ENCODE results near the gene TRIM52.

DNA sequence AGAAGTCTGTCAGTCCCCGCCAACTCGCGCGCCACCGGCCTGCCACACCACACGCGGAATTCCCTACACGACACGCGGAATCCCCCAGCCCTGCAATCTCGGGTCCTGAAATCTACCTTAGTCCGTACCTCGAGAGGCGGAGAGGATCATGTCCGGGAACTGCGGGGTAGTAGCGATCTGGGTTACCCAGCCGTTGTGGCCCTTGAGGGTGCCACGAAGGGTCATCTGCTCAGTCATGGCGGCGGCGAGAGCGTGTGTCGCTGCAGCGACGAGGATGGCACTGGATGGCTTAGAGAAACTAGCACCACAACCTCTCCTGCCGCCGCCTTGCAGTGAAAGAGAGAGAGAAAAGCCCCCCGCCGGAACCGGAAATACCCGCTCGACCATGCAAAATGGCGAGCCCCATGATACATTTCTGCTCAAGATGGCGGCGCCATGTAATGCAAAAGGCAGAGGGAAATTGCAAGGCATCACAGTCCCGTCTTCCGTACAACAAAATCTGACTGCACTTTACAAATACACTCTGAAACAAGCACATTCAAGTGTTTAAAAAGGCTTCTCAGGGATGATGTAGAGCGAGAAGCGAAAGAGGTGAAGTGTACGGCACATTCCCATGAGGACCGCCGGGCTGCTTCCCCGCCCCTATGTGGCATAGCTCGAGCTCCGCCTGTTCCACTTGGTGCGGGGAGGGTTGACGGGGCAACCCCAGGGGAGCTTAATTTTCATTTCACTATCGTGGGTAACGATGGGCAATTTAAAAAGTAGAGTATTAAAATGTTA lies 17.2 kb downstream of the TRIM52 start, which contains the start of gene RACK1:
- TF ChIP-seq CTCF (IDR thresholded peaks at IDR 0.05), result no peak
- peak in 2 of 4 donors; percentile 38 to 71 for TF ChIP-seq POLR2A (IDR thresholded peaks at IDR 0.05)

Measured in esophagus squamous epithelium (tissue), 4 donors.